GM12878 (cell line): Measurements from ENCODE around the gene CAPRIN2. TPM values are rescaled to one million over a fixed set of nuclear protein-coding genes. Genes with fewer than 3 reads are reported as not detected.

Experiments
- ATAC-seq: fragments of 200-7000 bp; cut with Tn5 transposase; 3 replicates; pipeline ENCODE4 v1.9.1; 2020; ENCODE audit warnings: mild to moderate bottlenecking, moderate library complexity
- BruUV-seq: library from RNA; stranded (reverse); fragments of 400-500 nt; replicated peaks from 2 replicates; lab custom pipeline; 2021; lab: Mats Ljungman, UMichigan
- CTCF ChIA-PET: fragments of 300-600 bp; sonication (Branson Sonifier 250); formaldehyde crosslinking; extraction: SDS; loops from one replicate; lab custom pipeline; 2021; ENCODE audit warnings: inconsistent platforms; lab: Yijun Ruan, JAX
- POLR2A ChIA-PET: fragments of 350-600 bp; formaldehyde crosslinking; extraction: SDS; loops from one replicate; lab custom pipeline; 2021; ENCODE audit warnings: inconsistent platforms; lab: Charles Lee
- RAD21 ChIA-PET: fragments of 300-600 bp; sonication (Branson Sonifier 250); formaldehyde crosslinking; loops from one replicate; lab custom pipeline; 2023; ENCODE audit warnings: antibody characterized with exemption; ENCODE audit not compliant: unreplicated experiment; lab: Charles Lee
- SMC1A ChIA-PET: fragments of 300-600 bp; sonication (Branson Sonifier 250); formaldehyde crosslinking; loops from one replicate; lab custom pipeline; 2023; ENCODE audit not compliant: unreplicated experiment, uncharacterized antibody; lab: Charles Lee
- DNase-seq: peaks from one replicate; pipeline ENCODE4 v3.0.0-alpha.2; 2011; ENCODE audit warnings: low read depth, low spot score
- FAIRE-seq: peaks from 3 replicates; lab custom pipeline; 2011; peaks lifted over from hg19 to GRCh38; lab: Jason Lieb, UNC
- H2AFZ ChIP-seq: 2 replicates; pipeline ENCODE4 v1.6.0; 2011; ENCODE audit warnings: low read depth, low read length, control low read depth; ENCODE audit not compliant: control insufficient read depth
- H3K27ac ChIP-seq: 2 replicates; pipeline ENCODE4 v1.5.1; 2011; ENCODE audit warnings: control low read depth; ENCODE audit not compliant: control insufficient read depth, insufficient read depth
- H3K27me3 ChIP-seq, 2 experiments: replicated peaks in 1 of 2; 2 replicates each; pipeline versions ENCODE4 v1.6.0 to v1.6.1; 2011; ENCODE audit warnings: low read length in 1 of 2; ENCODE audit not compliant: control insufficient read depth in 2 of 2, insufficient read depth in 2 of 2
- H3K36me3 ChIP-seq, 2 experiments: 2 replicates each; pipeline ENCODE4 v1.5.1; 2011; ENCODE audit warnings: low read length in 1 of 2; ENCODE audit not compliant: control insufficient read depth in 2 of 2, insufficient read depth in 2 of 2
- H3K4me1 ChIP-seq: 2 replicates; pipeline ENCODE4 v1.6.1; 2011; ENCODE audit warnings: mild to moderate bottlenecking, low read length, moderate library complexity, mixed read lengths; ENCODE audit not compliant: control insufficient read depth, insufficient read depth
- H3K4me2 ChIP-seq: 2 replicates; pipeline ENCODE4 v1.6.0; 2011; ENCODE audit warnings: control low read depth; ENCODE audit not compliant: control insufficient read depth, insufficient read depth
- H3K4me3 ChIP-seq: fragments of 200-600 bp; sonication (generic); 2 replicates; pipeline ENCODE4 v1.5.1; 2016
- H3K79me2 ChIP-seq: 2 replicates; pipeline ENCODE4 v1.6.0; 2011; ENCODE audit warnings: low read length; ENCODE audit not compliant: control insufficient read depth, insufficient read depth
- H3K9ac ChIP-seq: 2 replicates; pipeline ENCODE4 v1.8.0; 2011; ENCODE audit warnings: low read length, control low read depth, mixed read lengths; ENCODE audit not compliant: control insufficient read depth, insufficient read depth
- H3K9me3 ChIP-seq: replicated peaks from 3 replicates; pipeline ENCODE4 v1.5.1; 2011; ENCODE audit warnings: mild to moderate bottlenecking, low read length; ENCODE audit not compliant: control insufficient read depth, insufficient read depth
- H4K20me1 ChIP-seq: 2 replicates; pipeline ENCODE4 v1.6.0; 2011; ENCODE audit not compliant: control insufficient read depth, insufficient read depth
- BCL11A ChIP-seq: IDR thresholded peaks from 2 replicates; pipeline ENCODE4 v1.6.1; 2011; ENCODE audit warnings: low read depth, low read length
- CHD4 ChIP-seq: fragments of 200-600 bp; sonication (generic); IDR thresholded peaks from 2 replicates; pipeline ENCODE4 v1.6.1; 2016; ENCODE audit warnings: mild to moderate bottlenecking
- E4F1 ChIP-seq: fragments of 450-650 bp; IDR thresholded peaks from 2 replicates; pipeline ENCODE4 v1.6.1; 2018; ENCODE audit warnings: borderline replicate concordance, mild to moderate bottlenecking; ENCODE audit not compliant: partially characterized antibody
- IKZF1 ChIP-seq: fragments of 450-650 bp; conservative IDR thresholded peaks from 2 replicates; pipeline ENCODE4 v1.6.1; 2017; ENCODE audit warnings: antibody characterized with exemption, mild to moderate bottlenecking
- IKZF2 ChIP-seq, 2 experiments: fragments of 450-650 bp; IDR thresholded peaks; 2 replicates each; pipeline ENCODE4 v1.6.1; 2017; ENCODE audit warnings: mild to moderate bottlenecking in 2 of 2, moderate library complexity in 2 of 2
- JUND ChIP-seq: IDR thresholded peaks from 2 replicates; pipeline ENCODE4 v1.6.1; 2012; ENCODE audit warnings: low read depth, mild to moderate bottlenecking, low read length, improper control_type of control experiment, moderate library complexity
- NKRF ChIP-seq: fragments of 450-650 bp; conservative IDR thresholded peaks from 2 replicates; pipeline ENCODE4 v1.6.1; 2017; ENCODE audit warnings: mild to moderate bottlenecking, moderate library complexity
- PKNOX1 ChIP-seq: fragments of 450-650 bp; IDR thresholded peaks from 2 replicates; pipeline ENCODE4 v1.6.1; 2016; ENCODE audit warnings: mild to moderate bottlenecking
- PRDM15 ChIP-seq: fragments of 450-650 bp; formaldehyde crosslinking; IDR thresholded peaks from 2 replicates; pipeline ENCODE4 v1.4.0; 2020; ENCODE audit warnings: mild to moderate bottlenecking, moderate library complexity
- RAD51 ChIP-seq: fragments of 450-650 bp; IDR thresholded peaks from 2 replicates; pipeline ENCODE4 v1.6.1; 2016; ENCODE audit warnings: moderate library complexity, mild to moderate bottlenecking, inconsistent platforms
- RFX5 ChIP-seq: IDR thresholded peaks from 2 replicates; pipeline ENCODE4 v1.6.1; 2011; ENCODE audit warnings: low read depth, low read length, improper control_type of control experiment
- RUNX3 ChIP-seq: IDR thresholded peaks from 2 replicates; pipeline ENCODE4 v1.6.1; 2012; ENCODE audit warnings: low read length, inconsistent platforms
- STAT3 ChIP-seq: IDR thresholded peaks from 2 replicates; pipeline ENCODE4 v1.6.1; 2011; ENCODE audit warnings: low read depth, low read length, improper control_type of control experiment
- TCF7 ChIP-seq: IDR thresholded peaks from 2 replicates; pipeline ENCODE4 v1.6.1; 2014; ENCODE audit warnings: antibody characterized with exemption, borderline replicate concordance
- WGBS: methylation state at CpG from one replicate; pipeline ENCODE4 v1.1.6; 2016; ENCODE audit warnings: low lambda C conversion rate; ENCODE audit not compliant: insufficient replicate concordance, insufficient coverage; ENCODE audit errors: missing lambda C conversion rate; 5-methylcytosine and 5-hydroxymethylcytosine counted together
- in situ Hi-C: fragments of 300-500 bp; cut with MboI; formaldehyde crosslinking; loops from 9 replicates; pipeline ENCODE4 v1.14.3; 2018; ENCODE audit warnings: mixed read lengths
- intact Hi-C: fragments of 100-400 bp; cut with micrococcal nuclease; formaldehyde crosslinking; loops from one replicate; pipeline ENCODE4 v1.14.2; 2022; ENCODE audit not compliant: unreplicated experiment
- polyA plus RNA-seq, 11 experiments: library from polyadenylated mRNA; depleted of rRNA in 4 of 11; unstranded in 6 of 11; stranded (reverse) in 5 of 11; fragments of >200 nt; fragmentation: Nextera tagmentation in 4 of 11; fragmentation: Illumina TruSeq in 1 of 11; extraction: Ambion mirVana in 4 of 11; extraction: Trizol in 1 of 11; gene quantifications; 1 replicate in 1 of 11; 2 replicates in 10 of 11; pipeline versions ENCODE4 v1.2.1 to v1.2.3, GENCODE V29; 2011 to 2016; ENCODE audit warnings: inconsistent platforms in 2 of 11, missing spikeins in 2 of 11, low read depth in 1 of 11
- total RNA-seq, 4 experiments: library from RNA; depleted of rRNA in 3 of 4; stranded (reverse); fragments of >200 nt in 3 of 4; fragmentation: Illumina TruSeq in 1 of 4; extraction: Trizol in 1 of 4; gene quantifications; 2 replicates each; pipeline versions ENCODE4 v1.2.1 to v1.2.3, GENCODE V29; 2013 to 2021

The CAPRIN2 gene
- total and polyA plus RNA-seq, 10 of the 15 experiments (the other 5 are each of a cell fraction or from before 2014, with no cell fraction given): 1.2 to 13.6 (median 8.2) TPM

GRCh38 chr12:30725739-30726138 lies 29.0 kb downstream of the CAPRIN2 start:
- ChIA-PET SMC1A (interaction anchor here (0.9 to 2.0 kb wide), 2 partner anchors 19 to 32 kb away, joined by 3 to 11 read pairs; no protein-coding TSS in a partner anchor), POLR2A (no interaction called here)
- H3K36me3 ChIP-seq: 0 out of 4 replicates have a peak, but pooled peaks cover 0 to 4% of the 10 kb centered on the region in 2 experiments
- in situ Hi-C loops: no loop called here
- no peak overlapping the region for H3K4me3 ChIP-seq
- H3K4me1 ChIP-seq: no peaks in the 10 kb centered on the region
- no peaks in the 10 kb centered on the region for H4K20me1 ChIP-seq
- no peak for ATAC-seq
- no peaks in the 10 kb centered on the region for H3K27me3 ChIP-seq
- no peak for FAIRE-seq
- no peak for TF ChIP-seq NKRF
- no peak for TF ChIP-seq RUNX3
- TF ChIP-seq PKNOX1: no peak
- TF ChIP-seq E4F1: no peak
- TF ChIP-seq IKZF2 (IDR thresholded peaks at IDR 0.05): no peak
- no peak for TF ChIP-seq CHD4
- TF ChIP-seq TCF7: no peak
- no peak for TF ChIP-seq RFX5
- TF ChIP-seq PRDM15 (CRISPR knock-in tag): no peak
- no peak for TF ChIP-seq JUND
- TF ChIP-seq RAD51: no peak
- TF ChIP-seq IKZF1: no peak
- no peak for TF ChIP-seq BCL11A
- TF ChIP-seq STAT3: no peak
- TF ChIP-seq, all 136 proteins: peak for 0
- Histone ChIP-seq H3K4me2 (no peak overlapping the region), H3K79me2 (no peaks in the 10 kb centered on the region), H3K27ac (no peak overlapping the region), H3K9ac (no peak overlapping the region), H3K9me3 (no peaks in the 10 kb centered on the region), H2AFZ (no peak overlapping the region)
- intact Hi-C loops: no loop called here
- CTCF ChIA-PET: interaction anchor here (1.0 kb wide), 1 partner anchor 18 kb away, joined by 3 read pairs; no protein-coding TSS in a partner anchor
- RAD21 ChIA-PET: interaction anchor here (0.7 kb wide), 1 partner anchor 60 kb away, joined by 3 read pairs; no protein-coding TSS in a partner anchor
- no TSS peak for BruUV-seq
- no peak for DNase-seq
- WGBS: 65% methylated on average over 1 of the region's 1 CpG
